Measurements from ENCODE around the gene ZC3H8. TPM values are rescaled to one million over a fixed set of nuclear protein-coding genes. Genes with fewer than 3 reads are reported as not detected.

The ZC3H8 gene
- polyA plus RNA-seq, 1 donor = 28.7 TPM

DNA sequence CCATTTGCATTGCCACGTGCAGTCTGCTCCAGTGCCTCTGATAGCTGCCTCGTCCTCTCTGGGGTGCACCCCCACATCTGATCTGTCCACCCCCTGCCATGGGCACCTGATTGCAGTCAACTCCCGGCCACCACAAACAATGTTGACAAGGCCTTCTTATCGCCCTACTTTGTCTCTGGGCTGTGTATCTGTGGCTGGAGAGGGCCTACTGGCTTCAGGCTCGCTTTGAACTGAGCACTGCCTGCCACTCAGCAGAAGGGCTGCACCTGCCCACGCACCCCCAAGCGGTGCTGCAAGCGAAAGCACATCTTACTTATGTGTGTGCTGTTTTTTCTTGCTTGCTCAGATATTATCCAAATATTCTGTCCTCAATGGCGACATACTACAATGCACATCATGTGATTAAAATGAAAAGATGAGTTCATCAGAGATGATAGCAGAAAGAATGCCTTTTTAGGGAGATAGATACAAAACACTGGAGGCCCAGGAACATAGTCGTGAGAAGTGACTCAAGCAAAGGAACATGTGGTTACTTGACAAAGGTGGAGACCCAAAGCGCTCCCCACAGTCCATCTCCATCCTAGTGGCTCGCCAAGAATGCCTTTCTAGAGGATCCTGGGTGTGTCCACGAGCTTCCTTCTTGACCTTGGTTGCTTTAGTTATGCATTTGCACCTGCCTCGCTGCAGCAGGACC lies 87.9 kb downstream of the ZC3H8 start:
- DNase-seq = no peak

DNA sequence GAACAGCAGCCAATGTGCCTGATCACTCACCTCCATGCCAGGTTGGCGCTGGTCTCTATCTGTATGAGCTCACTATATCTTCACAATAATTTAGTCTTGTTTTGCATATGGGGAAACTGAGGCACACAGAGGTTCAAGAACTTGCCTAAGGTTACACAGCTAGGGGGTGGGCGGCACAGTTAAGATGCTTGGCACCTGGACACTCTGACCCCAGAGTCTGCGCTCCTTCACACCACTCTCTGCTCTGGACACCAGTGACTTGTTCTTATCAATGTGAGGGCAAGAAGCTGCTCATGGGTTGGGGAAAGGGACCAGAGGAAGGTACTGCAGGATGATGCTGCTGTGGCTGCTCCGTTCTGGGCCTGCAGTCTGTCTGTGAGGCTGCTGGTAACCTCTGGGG lies 89.5 kb downstream of the ZC3H8 start:
- no peak for DNase-seq

DNA sequence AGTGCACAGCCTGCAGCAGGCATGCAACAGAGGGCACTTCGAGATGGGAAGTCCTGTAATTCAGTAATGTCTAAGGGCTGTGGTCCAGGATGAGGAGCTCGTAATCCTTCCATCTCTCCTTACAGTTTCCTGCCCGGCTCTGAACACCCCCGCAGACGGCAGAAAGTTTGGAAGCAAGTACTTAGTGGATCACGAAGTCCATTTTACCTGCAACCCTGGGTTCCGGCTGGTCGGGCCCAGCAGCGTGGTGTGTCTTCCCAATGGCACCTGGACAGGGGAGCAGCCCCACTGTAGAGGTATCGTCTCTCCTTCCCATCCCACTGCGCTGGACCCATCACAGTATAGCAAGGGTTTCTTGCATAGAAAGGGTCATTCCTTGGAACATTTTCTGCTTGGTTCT lies 90.0 kb downstream of the ZC3H8 start:
- DNase-seq = no peak

DNA sequence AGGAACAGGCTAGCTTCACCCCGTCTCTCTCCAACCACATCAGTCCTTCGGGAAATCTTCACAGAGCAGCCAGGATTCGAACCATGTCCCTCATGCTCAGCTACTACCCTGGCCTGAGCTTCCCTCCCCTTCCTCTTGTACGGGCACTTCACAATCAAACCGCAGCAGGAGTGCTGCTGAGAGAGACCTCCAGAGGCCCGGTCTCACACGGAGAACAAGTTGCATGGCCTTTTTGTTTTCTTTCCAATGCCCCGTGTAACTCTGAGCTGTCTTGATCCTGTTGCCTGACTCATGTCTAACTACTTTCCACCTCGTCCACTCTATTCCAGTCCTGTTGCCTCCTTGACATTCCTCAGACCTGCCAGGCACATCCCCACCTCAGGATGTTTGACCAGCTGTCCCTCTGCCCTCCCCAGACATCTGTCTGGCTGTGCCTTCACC lies 91.3 kb downstream of the ZC3H8 start:
- no peak for DNase-seq

DNA sequence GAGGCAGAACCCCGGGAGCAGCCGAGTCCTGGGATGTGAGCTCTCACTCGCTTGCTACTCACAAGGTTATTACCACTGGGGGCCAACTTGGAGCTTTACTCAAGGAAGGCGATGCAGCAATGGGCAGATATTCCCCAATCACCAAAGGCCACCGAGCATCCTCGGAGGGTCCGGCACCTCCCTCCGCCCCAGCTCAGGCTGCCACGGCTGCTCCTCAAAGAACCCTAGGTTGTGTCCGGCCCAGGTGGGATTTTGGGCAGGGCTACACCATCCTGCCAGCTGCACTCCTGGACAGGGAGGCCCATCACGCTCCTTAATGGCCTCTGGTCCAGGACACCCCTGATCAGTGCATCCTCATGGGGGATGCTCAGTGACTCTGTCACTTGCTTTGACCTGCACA lies 91.9 kb downstream of the ZC3H8 start:
- DNase-seq = no peak

DNA sequence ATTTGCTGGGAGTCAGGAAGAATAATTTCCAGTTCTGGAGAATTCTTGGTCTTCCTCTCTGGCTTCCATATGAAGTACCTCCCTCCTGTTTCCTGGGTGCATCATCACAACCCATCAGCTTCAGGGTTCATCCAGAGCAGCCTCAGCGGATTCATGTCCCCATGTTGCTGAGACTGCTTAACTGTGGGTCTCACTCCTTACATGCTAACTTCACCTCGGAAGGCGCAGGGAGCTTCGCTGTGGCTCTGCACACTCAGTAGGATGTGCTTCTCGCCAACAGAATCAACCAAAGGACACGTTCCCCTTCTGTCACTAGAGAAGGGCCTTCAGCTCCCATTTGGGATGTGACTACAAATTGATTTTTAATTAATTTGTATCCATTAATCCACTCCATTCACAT lies 92.5 kb downstream of the ZC3H8 start:
- no peak for DNase-seq

Other genes with a start within 250 kb of the ZC3H8 start
- 29.9 TPM for gene TMEM87B, start 199.8 kb downstream of the ZC3H8 start, polyA plus RNA-seq (ENCODE audit: insufficient read length)
- 13.6 TPM for gene FBLN7, start 116.7 kb downstream of the ZC3H8 start, polyA plus RNA-seq (ENCODE audit: insufficient read length)
- gene ZC3H6, start 20.6 kb upstream of the ZC3H8 start, polyA plus RNA-seq (ENCODE audit: insufficient read length) = 9.9 TPM
- 4.7 TPM for gene RGPD8, start 178.6 kb upstream of the ZC3H8 start, polyA plus RNA-seq (ENCODE audit: insufficient read length)
- gene TTL, start 227.1 kb upstream of the ZC3H8 start, polyA plus RNA-seq (ENCODE audit: insufficient read length) = 50.5 TPM